GM12891 (cell line): ENCODE measurements around the gene SPAG16.

Source experiments
- DNase-seq: peaks from one replicate; pipeline ENCODE4 v3.0.0; 2011; ENCODE audit warnings: low spot score; ENCODE audit not compliant: insufficient read length
- FAIRE-seq: peaks from 2 replicates; lab custom pipeline; 2011; peaks lifted over from hg19 to GRCh38; lab: Jason Lieb, UNC
- PAX5 ChIP-seq: IDR thresholded peaks from 2 replicates; pipeline ENCODE4 v1.6.1; 2011; ENCODE audit warnings: low read length, moderate library complexity, mild to moderate bottlenecking; ENCODE audit not compliant: insufficient read depth, severe bottlenecking
- POLR2A ChIP-seq: IDR thresholded peaks from 2 replicates; pipeline ENCODE4 v1.6.1; 2011; ENCODE audit warnings: low read depth, low read length, control low read depth
- POLR2AphosphoS5 ChIP-seq: IDR thresholded peaks from 2 replicates; pipeline ENCODE4 v1.6.1; 2011; ENCODE audit warnings: low read depth, low read length, control low read depth
- POU2F2 ChIP-seq: IDR thresholded peaks from 2 replicates; pipeline ENCODE4 v1.6.1; 2011; ENCODE audit warnings: low read depth, mild to moderate bottlenecking, control low read depth, low read length, moderate library complexity
- SPI1 ChIP-seq: IDR thresholded peaks from 2 replicates; pipeline ENCODE4 v1.6.1; 2011; ENCODE audit warnings: low read depth, low read length, control low read depth
- TAF1 ChIP-seq: IDR thresholded peaks from 2 replicates; pipeline ENCODE4 v1.6.1; 2011; ENCODE audit warnings: low read depth, low read length, control low read depth

The SPAG16 gene

DNA sequence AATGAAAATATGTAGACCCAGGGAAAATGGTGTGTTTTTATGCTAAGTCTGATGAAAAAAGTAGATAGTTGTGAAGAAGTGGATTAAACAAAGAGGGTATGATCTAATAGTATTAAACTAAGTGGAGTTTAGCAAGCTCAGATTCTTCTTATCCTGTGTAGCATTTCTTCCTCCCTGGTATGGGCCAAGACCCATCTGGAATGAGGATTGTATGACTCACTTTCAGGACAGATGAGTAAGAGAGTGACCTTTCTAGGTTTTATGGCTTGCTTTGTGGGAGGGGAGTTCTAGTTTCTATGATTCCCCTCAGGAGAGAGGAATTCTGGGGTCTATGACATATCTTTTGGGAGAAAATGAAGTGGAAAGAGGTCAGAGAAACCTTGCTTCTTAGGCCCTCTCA lies 550.1 kb downstream of the SPAG16 start:
- TF ChIP-seq POLR2AphosphoS5 (no peak), POU2F2 (no peak), SPI1 (no peak), PAX5 (no peak), POLR2A (no peak), TAF1 (no peak)
- no peak for FAIRE-seq
- DNase-seq, result no peak

DNA sequence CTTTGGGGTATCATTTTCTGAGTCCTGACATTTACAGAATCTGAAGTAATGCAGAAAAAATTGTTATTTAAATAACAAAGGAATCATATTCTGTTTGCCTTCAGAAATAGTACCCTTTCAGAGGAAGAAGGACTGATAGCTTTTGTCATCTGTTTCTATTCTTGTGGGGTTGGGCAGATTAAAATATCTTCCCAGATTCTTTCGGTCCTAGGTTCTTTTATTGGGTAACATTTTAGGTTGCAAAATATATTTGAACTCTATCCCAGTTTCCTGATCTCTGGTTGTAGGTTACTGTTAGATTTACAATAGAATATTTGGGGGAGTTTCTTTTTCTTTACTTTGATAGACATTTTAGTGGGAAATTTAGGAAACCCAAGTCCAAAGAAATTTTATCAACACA lies 550.5 kb downstream of the SPAG16 start:
- TF ChIP-seq TAF1, result no peak
- DNase-seq (no peak), FAIRE-seq (no peak)

DNA sequence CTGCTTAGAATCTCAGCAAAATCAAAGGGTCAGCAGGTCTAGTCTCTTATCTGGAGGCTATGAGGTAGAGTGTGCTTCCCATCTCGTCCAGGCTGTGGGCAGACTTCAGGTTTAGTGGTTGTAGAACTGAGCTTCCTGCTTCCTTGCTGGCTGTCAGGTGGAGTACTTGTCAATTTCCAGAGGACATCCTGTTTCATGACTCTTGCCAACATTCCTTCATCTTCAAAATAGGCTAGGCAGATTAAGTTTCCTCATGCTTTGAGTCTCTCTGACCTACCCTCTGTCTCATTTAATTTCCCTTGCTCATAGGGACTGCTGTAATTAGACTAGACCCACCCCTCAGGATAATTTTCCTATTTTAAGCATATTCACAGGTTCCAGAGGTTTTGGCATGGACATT lies 562.6 kb downstream of the SPAG16 start:
- no peak for FAIRE-seq
- TF ChIP-seq PAX5 (no peak), SPI1 (no peak), TAF1 (no peak), POLR2A (no peak), POLR2AphosphoS5 (no peak)
- no peak for DNase-seq

DNA sequence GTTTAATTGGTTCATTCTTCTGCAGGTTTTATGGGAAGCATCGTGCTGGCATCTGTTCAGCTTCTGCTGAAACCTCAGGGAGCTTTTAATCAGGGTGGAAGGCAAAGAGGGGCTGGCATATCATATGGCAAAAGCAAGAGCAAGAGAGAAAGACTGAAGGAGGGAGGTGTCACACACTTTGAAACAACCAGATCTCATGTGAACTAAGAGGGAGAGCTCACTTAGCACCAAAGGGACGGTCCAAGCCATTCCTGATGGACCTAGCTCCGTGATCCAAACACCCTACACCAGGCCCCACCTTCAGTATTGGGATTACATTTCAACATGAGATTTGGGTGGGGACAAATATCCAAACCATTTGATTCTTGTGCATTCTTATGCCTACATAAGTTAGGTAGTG lies 563.1 kb downstream of the SPAG16 start:
- no peak for FAIRE-seq
- TF ChIP-seq TAF1 (no peak), SPI1 (no peak), POLR2A (no peak), POU2F2 (no peak), POLR2AphosphoS5 (no peak), PAX5 (no peak)
- DNase-seq, result no peak

DNA sequence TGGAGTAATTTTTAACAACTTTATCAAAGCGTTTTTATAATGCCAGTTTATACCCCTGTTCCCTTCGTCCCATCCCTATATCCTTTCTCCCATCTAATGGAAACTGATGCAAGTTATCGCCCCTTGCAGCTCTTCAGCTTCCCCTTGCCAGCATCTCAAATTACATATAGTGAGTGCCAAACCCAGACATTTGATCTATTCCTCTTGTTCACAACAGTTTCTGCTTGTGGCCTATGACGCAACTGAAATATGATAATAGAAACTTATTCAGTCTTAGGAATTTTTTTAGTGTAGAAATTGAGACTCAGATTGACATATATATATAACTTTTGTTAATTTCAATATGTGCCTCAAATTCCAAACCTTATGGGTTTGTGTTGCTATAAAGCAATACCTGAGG lies 564.4 kb downstream of the SPAG16 start:
- FAIRE-seq (no peak), DNase-seq (no peak)
- no peak for TF ChIP-seq POLR2A
- TF ChIP-seq SPI1, result no peak
- no peak for TF ChIP-seq PAX5
- TF ChIP-seq POU2F2, result no peak
- no peak for TF ChIP-seq TAF1
- TF ChIP-seq POLR2AphosphoS5, result no peak

DNA sequence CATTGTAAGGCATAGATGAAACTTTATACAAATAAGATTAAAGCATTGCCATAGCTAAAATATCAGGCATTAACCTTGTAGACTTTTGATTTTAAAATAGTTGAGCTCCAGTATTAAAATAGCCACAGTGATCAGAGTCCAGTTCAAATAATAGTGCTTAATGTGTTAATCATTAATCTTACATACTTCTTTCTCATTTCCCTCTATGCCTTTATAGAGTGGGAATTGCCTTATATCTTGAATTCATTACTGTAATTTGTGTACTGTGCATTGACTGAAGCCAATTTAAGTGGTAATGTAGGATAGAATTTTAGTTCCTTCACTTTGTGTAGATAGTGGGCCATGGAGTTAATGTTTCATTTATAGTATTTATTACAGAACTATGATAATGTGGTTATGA lies 577.4 kb downstream of the SPAG16 start:
- DNase-seq (no peak), FAIRE-seq (no peak)
- TF ChIP-seq TAF1, result no peak
- no peak for TF ChIP-seq POLR2A
- TF ChIP-seq POU2F2, result no peak
- no peak for TF ChIP-seq POLR2AphosphoS5
- no peak for TF ChIP-seq SPI1
- no peak for TF ChIP-seq PAX5

DNA sequence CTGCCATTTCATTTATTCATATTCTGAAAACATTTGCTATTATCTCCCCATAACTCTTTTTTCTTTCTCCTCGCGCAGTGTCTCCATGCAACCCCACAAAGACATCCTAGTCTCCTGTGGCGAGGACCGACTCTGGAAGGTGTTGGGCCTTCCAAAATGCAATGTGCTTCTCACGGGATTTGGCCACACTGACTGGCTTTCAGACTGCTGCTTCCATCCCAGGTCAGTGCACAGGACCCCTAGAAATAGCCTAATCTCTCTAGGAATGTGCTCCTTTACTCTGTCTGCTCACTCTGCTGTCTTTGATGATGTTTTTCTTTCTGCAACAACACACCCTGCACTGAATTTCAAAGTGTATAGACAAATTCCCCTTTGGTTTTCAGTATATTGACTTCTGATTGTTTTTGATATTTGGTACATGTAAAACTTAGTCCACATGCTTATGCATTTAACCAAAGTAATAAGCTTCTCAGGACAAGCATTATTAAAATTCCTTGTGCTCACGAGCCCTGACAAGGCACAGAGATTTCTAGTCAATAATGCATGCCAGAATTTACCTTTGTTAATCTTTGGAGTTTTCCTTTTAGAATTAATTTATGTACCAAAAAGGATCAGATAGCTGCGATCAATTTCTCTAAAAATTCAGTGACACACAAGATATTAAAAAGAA lies 578.3 kb downstream of the SPAG16 start:
- FAIRE-seq, result no peak
- no peak for DNase-seq
- no peak for TF ChIP-seq TAF1
- no peak for TF ChIP-seq PAX5
- no peak for TF ChIP-seq POLR2A
- TF ChIP-seq POLR2AphosphoS5, result no peak
- no peak for TF ChIP-seq POU2F2
- TF ChIP-seq SPI1, result no peak

DNA sequence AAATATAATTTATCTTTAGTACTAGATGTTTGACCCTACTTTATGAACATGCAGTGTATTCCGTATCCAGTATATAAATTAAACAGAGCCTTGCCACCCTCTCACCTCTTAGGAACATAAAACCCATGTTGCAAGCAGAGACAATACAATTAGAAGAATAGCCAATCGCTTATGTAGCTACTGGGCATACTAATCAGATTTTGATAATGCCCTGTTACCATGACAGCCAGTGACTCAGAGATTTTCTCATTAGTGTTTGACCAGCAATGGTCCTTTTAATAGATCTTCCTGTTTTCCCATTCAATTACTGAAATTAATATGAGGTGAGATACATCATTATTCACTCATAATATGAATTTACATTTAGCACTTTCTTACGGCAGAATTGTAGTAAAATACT lies 579.3 kb downstream of the SPAG16 start:
- no peak for TF ChIP-seq SPI1
- TF ChIP-seq POLR2A, result no peak
- TF ChIP-seq TAF1, result no peak
- no peak for TF ChIP-seq POLR2AphosphoS5
- TF ChIP-seq POU2F2, result no peak
- TF ChIP-seq PAX5, result no peak
- no peak for FAIRE-seq
- no peak for DNase-seq

DNA sequence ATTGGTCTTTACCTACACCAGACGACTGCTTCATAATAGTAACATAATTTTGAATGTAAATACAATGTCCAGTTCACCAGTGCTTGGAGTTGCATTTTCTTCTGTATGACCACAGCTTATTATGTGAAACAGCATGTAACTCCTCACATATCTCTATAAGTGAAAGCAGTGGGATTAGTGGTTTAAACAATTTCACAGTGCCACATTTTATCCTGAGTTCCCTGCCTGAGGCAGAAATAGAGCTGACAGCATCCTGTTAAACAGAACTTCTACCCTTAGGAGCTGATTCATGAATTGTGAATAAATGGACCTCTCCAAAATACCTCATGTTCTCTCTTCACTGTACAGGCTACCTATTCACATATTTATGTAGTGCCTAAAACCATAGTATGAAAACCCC lies 584.3 kb downstream of the SPAG16 start:
- no peak for DNase-seq
- no peak for FAIRE-seq
- TF ChIP-seq TAF1 (no peak), SPI1 (no peak), PAX5 (no peak), POLR2AphosphoS5 (no peak), POLR2A (no peak), POU2F2 (no peak)

DNA sequence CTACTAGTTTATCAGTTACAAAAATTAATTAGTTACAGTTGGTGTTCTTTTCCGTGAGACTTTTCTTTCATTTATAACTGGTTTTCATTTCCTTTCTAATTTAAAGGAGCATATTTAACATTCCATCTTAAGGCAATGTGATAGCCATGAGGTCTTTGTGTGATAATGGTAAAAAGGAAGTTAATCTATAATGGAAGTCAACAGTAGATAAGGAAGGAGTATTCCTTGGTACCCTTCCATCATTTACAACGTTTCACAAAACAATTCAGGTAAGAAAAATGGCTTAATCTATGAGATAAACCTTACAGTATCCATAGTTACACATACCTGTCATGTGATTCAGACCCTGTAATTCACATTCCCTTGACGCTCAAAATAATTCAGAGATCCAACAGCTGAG lies 601.2 kb downstream of the SPAG16 start:
- TF ChIP-seq SPI1 (no peak), POLR2AphosphoS5 (no peak), POU2F2 (no peak), TAF1 (no peak), POLR2A (no peak), PAX5 (no peak)
- DNase-seq (no peak), FAIRE-seq (no peak)
